Sigmoid colon (tissue), 7 donors: Measurements from ENCODE around the gene ROMO1. TPM values are rescaled to one million over a fixed set of nuclear protein-coding genes. Genes with fewer than 3 reads are reported as not detected.
"Not testable (repeated sequence)": the region's sequence is repeated elsewhere in the genome, so short reads cannot be mapped to it uniquely, and the experiment has no call there.

Source experiments
- DNase-seq: peaks from one replicate; pipeline ENCODE4 v3.0.0-alpha.2; 2019
- H3K27ac ChIP-seq, 4 donors: fragments of 200-600 bp; sonication (generic); one replicate each; pipeline ENCODE4 v1.5.1; 2016 to 2019; ENCODE audit warnings: mild to moderate bottlenecking in 1 of 4
- H3K27me3 ChIP-seq, 3 donors: fragments of 200-600 bp; sonication (generic); one replicate each; pipeline ENCODE4 v1.5.1; 2019; ENCODE audit warnings: mild to moderate bottlenecking in 1 of 3
- H3K36me3 ChIP-seq, 4 donors: fragments of 200-600 bp; sonication (generic); one replicate each; pipeline ENCODE4 v1.5.1; 2016 to 2019
- H3K4me1 ChIP-seq, 4 donors: fragments of 200-600 bp; sonication (generic); one replicate each; pipeline ENCODE4 v1.5.1; 2017 to 2019
- H3K4me3 ChIP-seq, 4 donors: fragments of 200-600 bp; sonication (generic); one replicate each; pipeline ENCODE4 v1.5.1; 2017 to 2019; ENCODE audit warnings: mild to moderate bottlenecking in 2 of 4, moderate library complexity in 1 of 4
- H3K9me3 ChIP-seq, 4 donors: fragments of 200-600 bp in 3 of 4; sonication (generic) in 3 of 4; one replicate each; pipeline versions ENCODE4 v1.5.1 to v1.6.1; 2013 to 2019
- CTCF ChIP-seq, 4 experiments: fragments of 450-650 bp in 3 of 4; fragments of 200-600 bp in 1 of 4; IDR thresholded peaks; one replicate each; pipeline ENCODE4 v1.5.1; 2016 to 2019; ENCODE audit warnings: antibody characterized with exemption in 4 of 4, mild to moderate bottlenecking in 3 of 4, moderate library complexity in 2 of 4
- EP300 ChIP-seq, 4 donors: sonication (generic); formaldehyde crosslinking; IDR thresholded peaks; one replicate each; pipeline ENCODE4 v1.6.1; 2017; ENCODE audit warnings: antibody characterized with exemption in 4 of 4
- POLR2A ChIP-seq, 2 donors: fragments of 450-650 bp; IDR thresholded peaks; one replicate each; pipeline ENCODE4 v1.6.1; 2016; ENCODE audit warnings: antibody characterized with exemption in 2 of 2, mild to moderate bottlenecking in 2 of 2, moderate library complexity in 2 of 2
- POLR2AphosphoS5 ChIP-seq, 4 donors: sonication (generic); formaldehyde crosslinking; IDR thresholded peaks; one replicate each; pipeline ENCODE4 v1.6.1; 2017; ENCODE audit warnings: antibody characterized with exemption in 4 of 4
- WGBS, 2 donors: extraction: QIAGEN DNeasy Blood & Tissue Kit; methylation state at CpG; one replicate each; pipeline ENCODE4 v1.1.7; 2013; 5-methylcytosine and 5-hydroxymethylcytosine counted together
- intact Hi-C: fragments of 100-400 bp; cut with DNase I; formaldehyde crosslinking; loops from one replicate; pipeline ENCODE4 v1.15.1; 2023
- polyA plus RNA-seq, 3 donors: library from polyadenylated mRNA; stranded (reverse); fragments of 200-250 nt; gene quantifications; one replicate each; pipeline ENCODE4 v1.2.3, GENCODE V29; 2013
- total RNA-seq, 4 donors: library from RNA; depleted of rRNA; stranded (reverse); fragments of >200 nt; gene quantifications; one replicate each; pipeline ENCODE4 v1.1.0, GENCODE V29; 2016
- donor health status: healthy with polysubstance abuse.
- donor health status: Bipolar disorder and iron deficiency.
- donor health status: healthy.

The ROMO1 gene
- total and polyA plus RNA-seq, 7 donors: 206 to 621 (median 486) TPM

GRCh38 chr20:35680452-35681183 lies 18.6 kb upstream of the ROMO1 start:
- TF ChIP-seq POLR2AphosphoS5 (IDR thresholded peaks at IDR 0.05): no peak
- TF ChIP-seq EP300 (IDR thresholded peaks at IDR 0.05): no peak
- no peak for TF ChIP-seq CTCF (IDR thresholded peaks at IDR 0.05)
- TF ChIP-seq POLR2A (IDR thresholded peaks at IDR 0.05): no peak

GRCh38 chr20:35681960-35682359 lies 17.2 kb upstream of the ROMO1 start:
- 87 to 97% methylated on average over 1 of the region's 1 CpG for WGBS, 2 donors
- intact Hi-C loops: no loop called here
- peaks cover 0 to 34% (median under 1%) of the 10 kb centered on the region in 4 donors for H3K36me3 ChIP-seq
- H3K4me1 ChIP-seq: peaks cover 0 to 16% (median 7%) of the 10 kb centered on the region in 4 donors
- H3K9me3 ChIP-seq: no peaks in the 10 kb centered on the region
- TF ChIP-seq CTCF (IDR thresholded peaks at IDR 0.05) (no peak), EP300 (IDR thresholded peaks at IDR 0.05) (no peak), POLR2AphosphoS5 (IDR thresholded peaks at IDR 0.05) (peak in 2 of 4 donors; percentile 44 to 58), POLR2A (IDR thresholded peaks at IDR 0.05) (no peak)
- no peaks in the 10 kb centered on the region for H3K27me3 ChIP-seq
- DNase-seq: no peak
- H3K4me3 ChIP-seq: no peak overlapping the region
- H3K27ac ChIP-seq: peak overlapping the region in 3 of 4 donors; percentile 31 to 66 (median 57)

More at GRCh38 chr20:35680452-35681183, 18.6 kb upstream of the ROMO1 start:
- peak; percentile 8 for DNase-seq
- Histone ChIP-seq H3K36me3 (peaks cover 0 to 26% (median 0%) of the 10 kb centered on the region in 4 donors), H3K27me3 (no peaks in the 10 kb centered on the region), H3K4me1 (peaks cover 0 to 16% (median 7%) of the 10 kb centered on the region in 4 donors), H3K9me3 (no peaks in the 10 kb centered on the region), H3K27ac (peak overlapping the region in 1 of 4 donors; percentile 66), H3K4me3 (no peak overlapping the region)
- 69 to 89% methylated on average over 4 of the region's 4 CpGs for WGBS, 2 donors
- intact Hi-C loops: no loop called here

GRCh38 chr20:35685368-35685767 lies 13.8 kb upstream of the ROMO1 start:
- Histone ChIP-seq H3K36me3 (peaks cover 3 to 56% (median 20%) of the 10 kb centered on the region in 4 donors), H3K4me1 (peaks cover 0 to 16% (median 7%) of the 10 kb centered on the region in 4 donors)
- H3K27me3 ChIP-seq, H3K9me3 ChIP-seq, intact Hi-C loops, H3K4me3 ChIP-seq, H3K27ac ChIP-seq: not testable (repeated sequence)
- peak; percentile 42 for DNase-seq
- 97% methylated on average over 9 of the region's 9 CpGs for WGBS, 2 donors

- H3K4me3 ChIP-seq, H3K27ac ChIP-seq, intact Hi-C loops, H3K4me1 ChIP-seq, H3K9me3 ChIP-seq, H3K27me3 ChIP-seq: not testable (repeated sequence)
- H3K36me3 ChIP-seq: peaks cover 8 to 67% (median 23%) of the 10 kb centered on the region in 4 donors
- 94 to 96% methylated on average over 11 of the region's 11 CpGs for WGBS, 2 donors
- DNase-seq: peak; percentile 52
These were observed 12.3 kb upstream of the ROMO1 start for GRCh38 chr20:35686872-35687271.

GRCh38 chr20:35690265-35690664 lies 8.9 kb upstream of the ROMO1 start:
- TF ChIP-seq POLR2A (IDR thresholded peaks at IDR 0.05) (no peak), CTCF (IDR thresholded peaks at IDR 0.05) (no peak), EP300 (IDR thresholded peaks at IDR 0.05) (no peak), POLR2AphosphoS5 (IDR thresholded peaks at IDR 0.05) (no peak)
- no peak overlapping the region for H3K27ac ChIP-seq
- no peak overlapping the region for H3K4me3 ChIP-seq
- H3K36me3 ChIP-seq: peaks cover 10 to 84% (median 31%) of the 10 kb centered on the region in 4 donors
- H3K4me1 ChIP-seq: no peaks in the 10 kb centered on the region
- H3K9me3 ChIP-seq: no peaks in the 10 kb centered on the region
- 94% methylated on average over 4 of the region's 4 CpGs for WGBS, 2 donors
- intact Hi-C loops: loop anchor here (10.0 kb wide), 1 partner anchor 225 kb away; no protein-coding TSS in a partner anchor
- H3K27me3 ChIP-seq: no peaks in the 10 kb centered on the region
- peak; percentile 5 for DNase-seq
